22Rv1 (cell line): ENCODE results near the gene TIMM22.

Experiments used
- H3K27ac ChIP-seq: fragments of 450-650 bp; 2 replicates; pipeline ENCODE4 v1.5.1; 2017
- CTCF ChIP-seq: fragments of 450-650 bp; IDR thresholded peaks from 2 replicates; pipeline ENCODE4 v1.5.1; 2017; ENCODE audit warnings: mild to moderate bottlenecking
- ZFX ChIP-seq: fragments of 450-650 bp; IDR thresholded peaks from 2 replicates; pipeline ENCODE4 v1.6.1; 2017; ENCODE audit warnings: antibody characterized with exemption, borderline replicate concordance

The TIMM22 gene

GRCh38 chr17:1029196-1029921 is 32.4 kb downstream of the TIMM22 start:
- TF ChIP-seq ZFX (no peak), CTCF (no peak)
- no peak overlapping the region for H3K27ac ChIP-seq

- no peak for TF ChIP-seq CTCF
- TF ChIP-seq ZFX: no peak
- H3K27ac ChIP-seq: no peak overlapping the region
Observed at GRCh38 chr17:1029922-1030644, 33.2 kb downstream of the TIMM22 start.

GRCh38 chr17:1030684-1031532 is 34.0 kb downstream of the TIMM22 start:
- TF ChIP-seq ZFX (no peak), CTCF (no peak)
- H3K27ac ChIP-seq: no peak overlapping the region

- TF ChIP-seq ZFX (no peak), CTCF (no peak)
- no peak overlapping the region for H3K27ac ChIP-seq
Observed at GRCh38 chr17:1031711-1032110, 34.8 kb downstream of the TIMM22 start.

- TF ChIP-seq ZFX (no peak), CTCF (no peak)
- no peak overlapping the region for H3K27ac ChIP-seq
Observed at GRCh38 chr17:1032391-1032790, 35.5 kb downstream of the TIMM22 start.

- no peak overlapping the region for H3K27ac ChIP-seq
- TF ChIP-seq CTCF: no peak
- no peak for TF ChIP-seq ZFX
Observed at GRCh38 chr17:1033503-1033902, 36.6 kb downstream of the TIMM22 start.
